ENCODE data around the gene GALNT13. TPM values are rescaled to one million over a fixed set of nuclear protein-coding genes. Genes with fewer than 3 reads are reported as not detected.
"Not testable (repeated sequence)": the region's sequence is repeated elsewhere in the genome, so short reads cannot be mapped to it uniquely, and the experiment has no call there.

Gene GALNT13
- total RNA-seq, 2 experiments from 2014 or later = 0.26 to 0.64 TPM

- POLR2A ChIA-PET = no interaction called here
- H3K36me3 Mint-ChIP-seq = no peaks in the 10 kb centered on the region
- peak overlapping the region; percentile 39 for H3K4me3 Mint-ChIP-seq
- ATAC-seq (ENCODE audit: low read depth) (no peak), DNase-seq (no peak)
- H3K27ac Mint-ChIP-seq = no peak overlapping the region
- H3K4me1 Mint-ChIP-seq = peaks cover 6% of the 10 kb centered on the region
- H3K27me3 Mint-ChIP-seq = no peaks in the 10 kb centered on the region
- no peaks in the 10 kb centered on the region for H3K9me3 Mint-ChIP-seq
Observed at GRCh38 chr2:154455866-154456265, 584.1 kb downstream of the GALNT13 start.

GRCh38 chr2:154457286-154457685 lies 585.6 kb downstream of the GALNT13 start:
- no peaks in the 10 kb centered on the region for H3K9me3 Mint-ChIP-seq
- no peak overlapping the region for H3K4me3 Mint-ChIP-seq
- H3K27me3 Mint-ChIP-seq = no peaks in the 10 kb centered on the region
- no peaks in the 10 kb centered on the region for H3K36me3 Mint-ChIP-seq
- POLR2A ChIA-PET = no interaction called here
- peaks cover 6% of the 10 kb centered on the region for H3K4me1 Mint-ChIP-seq
- H3K27ac Mint-ChIP-seq = no peak overlapping the region
- ATAC-seq (ENCODE audit: low read depth) = no peak
- no peak for DNase-seq

- Mint-ChIP-seq H3K4me1 (peaks cover 1% of the 10 kb centered on the region), H3K27me3 (no peaks in the 10 kb centered on the region), H3K27ac (no peak overlapping the region), H3K4me3 (no peak overlapping the region), H3K9me3 (no peaks in the 10 kb centered on the region), H3K36me3 (no peaks in the 10 kb centered on the region)
- DNase-seq = no peak
- POLR2A ChIA-PET = no interaction called here
- ATAC-seq (ENCODE audit: low read depth) = no peak
Observed at GRCh38 chr2:154459286-154459685, 587.6 kb downstream of the GALNT13 start.

GRCh38 chr2:154462634-154463033 lies 590.9 kb downstream of the GALNT13 start:
- no peak overlapping the region for H3K4me3 Mint-ChIP-seq
- no peaks in the 10 kb centered on the region for H3K4me1 Mint-ChIP-seq
- no peaks in the 10 kb centered on the region for H3K9me3 Mint-ChIP-seq
- H3K27me3 Mint-ChIP-seq = no peaks in the 10 kb centered on the region
- H3K36me3 Mint-ChIP-seq = no peaks in the 10 kb centered on the region
- DNase-seq = no peak
- ATAC-seq (ENCODE audit: low read depth) = no peak
- POLR2A ChIA-PET = no interaction called here
- H3K27ac Mint-ChIP-seq = no peak overlapping the region

- DNase-seq (no peak), ATAC-seq (ENCODE audit: low read depth) (no peak)
- Mint-ChIP-seq H3K4me1 (no peaks in the 10 kb centered on the region), H3K9me3 (peaks cover 1% of the 10 kb centered on the region), H3K36me3 (no peaks in the 10 kb centered on the region), H3K4me3 (no peak overlapping the region), H3K27me3 (no peaks in the 10 kb centered on the region), H3K27ac (no peak overlapping the region)
- POLR2A ChIA-PET = no interaction called here
Observed at GRCh38 chr2:154466226-154466625, 594.5 kb downstream of the GALNT13 start.

GRCh38 chr2:154470376-154470775 lies 598.7 kb downstream of the GALNT13 start:
- DNase-seq = no peak
- POLR2A ChIA-PET = no interaction called here
- ATAC-seq (ENCODE audit: low read depth) = no peak

DNA sequence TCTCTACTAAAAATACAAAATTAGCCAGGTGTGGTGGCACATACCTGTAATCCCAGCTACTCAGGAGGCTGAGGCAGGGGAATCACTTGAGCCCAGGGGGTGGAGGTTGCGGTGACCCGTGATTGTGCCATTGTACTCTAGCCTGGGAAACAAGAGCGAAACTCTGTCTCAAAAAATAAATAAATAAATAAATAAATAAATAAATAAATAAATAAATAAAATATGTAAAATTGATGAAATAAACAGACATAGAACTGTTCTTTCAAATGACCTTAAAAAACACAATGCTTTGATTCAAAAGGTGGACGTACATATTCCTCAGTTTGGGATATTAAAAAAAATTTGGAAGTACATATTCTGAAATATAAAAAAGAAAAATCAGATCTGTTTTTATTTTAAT lies 599.8 kb downstream of the GALNT13 start:
- not testable (repeated sequence) for H3K27ac Mint-ChIP-seq; ATAC-seq (ENCODE audit: low read depth); H3K4me1 Mint-ChIP-seq

More at GRCh38 chr2:154470376-154470775, 598.7 kb downstream of the GALNT13 start:
- Mint-ChIP-seq H3K27me3 (no peaks in the 10 kb centered on the region), H3K27ac (no peak overlapping the region), H3K9me3 (peaks cover 1% of the 10 kb centered on the region), H3K36me3 (no peaks in the 10 kb centered on the region), H3K4me1 (no peaks in the 10 kb centered on the region), H3K4me3 (no peak overlapping the region)

GRCh38 chr2:154477319-154477718 lies 605.6 kb downstream of the GALNT13 start:
- POLR2A ChIA-PET = no interaction called here
- no peaks in the 10 kb centered on the region for H3K4me1 Mint-ChIP-seq
- H3K27ac Mint-ChIP-seq = no peak overlapping the region
- H3K9me3 Mint-ChIP-seq = no peaks in the 10 kb centered on the region
- ATAC-seq (ENCODE audit: low read depth) (no peak), DNase-seq (no peak)
- H3K4me3 Mint-ChIP-seq = no peak overlapping the region
- H3K27me3 Mint-ChIP-seq = no peaks in the 10 kb centered on the region
- H3K36me3 Mint-ChIP-seq = no peaks in the 10 kb centered on the region

More for the DNA sequence above, 599.8 kb downstream of the GALNT13 start:
- POLR2A ChIA-PET, DNase-seq, H3K9me3 Mint-ChIP-seq, H3K4me3 Mint-ChIP-seq, H3K27me3 Mint-ChIP-seq, H3K36me3 Mint-ChIP-seq: not testable (repeated sequence)

GRCh38 chr2:154480521-154480920 lies 608.8 kb downstream of the GALNT13 start:
- no peaks in the 10 kb centered on the region for H3K36me3 Mint-ChIP-seq
- no peaks in the 10 kb centered on the region for H3K4me1 Mint-ChIP-seq
- DNase-seq (no peak), ATAC-seq (ENCODE audit: low read depth) (no peak)
- no peak overlapping the region for H3K4me3 Mint-ChIP-seq
- H3K9me3 Mint-ChIP-seq = no peaks in the 10 kb centered on the region
- no peak overlapping the region for H3K27ac Mint-ChIP-seq
- POLR2A ChIA-PET = no interaction called here
- H3K27me3 Mint-ChIP-seq = no peaks in the 10 kb centered on the region

DNA sequence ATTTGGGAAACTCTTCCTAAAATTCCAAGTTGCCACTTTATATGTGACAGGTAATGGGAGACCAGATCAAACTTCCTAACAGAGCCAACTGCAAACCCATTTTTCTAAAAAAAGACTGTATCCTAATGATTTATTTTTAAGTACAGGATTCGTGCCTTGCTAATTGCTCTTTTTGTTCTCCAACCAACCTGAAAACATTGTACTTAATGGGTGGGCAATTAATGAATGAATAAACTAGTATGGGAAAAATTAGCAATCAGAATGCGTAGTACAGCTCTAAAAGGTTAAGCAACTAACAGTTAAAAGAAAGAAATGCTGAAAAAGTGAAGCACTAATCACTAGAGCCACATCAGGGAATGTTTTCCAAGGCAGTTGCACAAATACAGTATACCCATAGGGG lies 609.6 kb downstream of the GALNT13 start:
- H3K9me3 Mint-ChIP-seq = no peaks in the 10 kb centered on the region
- DNase-seq = no peak
- H3K4me1 Mint-ChIP-seq = no peaks in the 10 kb centered on the region
- H3K27ac Mint-ChIP-seq = no peak overlapping the region
- POLR2A ChIA-PET = no interaction called here
- ATAC-seq (ENCODE audit: low read depth) = no peak
- no peak overlapping the region for H3K4me3 Mint-ChIP-seq
- no peaks in the 10 kb centered on the region for H3K27me3 Mint-ChIP-seq
- H3K36me3 Mint-ChIP-seq = no peaks in the 10 kb centered on the region

DNA sequence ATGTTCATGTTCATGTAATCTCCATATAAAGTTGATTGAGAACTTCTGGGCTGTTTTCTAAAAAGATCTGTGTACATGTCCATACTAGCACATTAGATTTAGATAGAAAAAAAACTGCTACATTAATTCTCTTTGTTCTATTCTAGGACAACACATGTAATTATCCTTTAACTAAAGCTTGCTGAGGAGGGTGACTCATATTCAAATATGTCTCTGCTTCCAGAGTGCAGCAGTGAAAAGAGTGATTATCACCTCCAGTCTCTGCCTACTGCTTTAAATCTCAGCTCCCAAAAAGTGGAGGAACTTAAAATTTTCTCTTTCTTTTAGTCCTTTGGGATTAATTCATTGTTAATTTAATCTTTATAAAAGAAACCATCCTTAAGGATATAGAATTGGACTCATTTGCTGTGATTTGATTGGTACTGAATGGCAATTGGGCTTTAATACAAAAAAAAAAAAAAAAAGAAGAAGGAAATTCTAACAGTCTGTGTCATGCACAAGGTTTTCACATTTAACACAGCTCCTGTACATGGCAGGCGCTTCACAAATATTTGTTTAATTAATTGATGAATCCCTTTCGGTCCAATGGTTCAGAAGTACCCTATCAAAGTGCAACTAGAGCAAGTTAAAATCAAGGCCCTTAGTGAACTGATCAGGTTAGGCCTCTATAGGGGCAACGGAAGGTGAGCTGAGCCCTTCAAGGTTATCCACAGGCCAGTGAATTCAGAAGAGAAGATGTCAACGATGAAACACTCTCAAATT lies 612.8 kb downstream of the GALNT13 start:
- H3K27ac Mint-ChIP-seq = no peak overlapping the region
- ATAC-seq (ENCODE audit: low read depth) = no peak
- DNase-seq = no peak
- no peaks in the 10 kb centered on the region for H3K4me1 Mint-ChIP-seq
- no peak overlapping the region for H3K4me3 Mint-ChIP-seq
- H3K9me3 Mint-ChIP-seq = no peaks in the 10 kb centered on the region
- H3K36me3 Mint-ChIP-seq = no peaks in the 10 kb centered on the region
- POLR2A ChIA-PET = no interaction called here
- H3K27me3 Mint-ChIP-seq = no peaks in the 10 kb centered on the region

- Mint-ChIP-seq H3K27me3 (no peaks in the 10 kb centered on the region), H3K36me3 (no peaks in the 10 kb centered on the region), H3K27ac (no peak overlapping the region), H3K4me3 (no peak overlapping the region), H3K4me1 (no peaks in the 10 kb centered on the region), H3K9me3 (peaks cover 1% of the 10 kb centered on the region)
- DNase-seq (no peak), ATAC-seq (ENCODE audit: low read depth) (no peak)
- POLR2A ChIA-PET = no interaction called here
Observed at GRCh38 chr2:154488801-154489200, 617.1 kb downstream of the GALNT13 start.

DNA sequence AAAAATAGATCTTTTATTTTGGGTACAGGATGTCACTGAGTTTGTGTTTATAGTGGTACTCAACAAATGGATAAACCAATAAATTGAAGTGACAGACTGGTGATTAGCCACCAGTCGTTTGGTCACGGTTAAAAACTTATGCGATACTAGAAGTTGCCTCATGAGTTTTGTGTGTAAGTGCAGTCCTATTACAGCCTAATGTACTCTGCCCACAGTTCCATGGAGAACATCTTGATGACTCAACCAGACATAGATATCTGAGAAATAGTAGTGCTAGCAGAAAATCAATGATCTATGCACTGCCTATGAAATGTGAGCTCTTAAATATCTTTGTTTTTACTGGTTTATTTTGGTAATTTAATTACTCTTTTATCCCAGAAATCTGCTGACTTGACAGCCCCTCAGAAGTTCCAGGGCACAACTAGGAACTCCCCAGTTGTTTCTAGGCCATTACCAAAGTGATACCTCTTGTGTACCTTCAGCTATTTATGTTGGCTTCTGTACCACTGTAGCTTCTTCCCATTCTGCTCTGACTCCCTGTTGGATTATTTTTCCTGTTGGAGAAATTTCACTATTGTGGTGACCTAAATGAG lies 617.6 kb downstream of the GALNT13 start:
- POLR2A ChIA-PET = no interaction called here
- peaks cover 1% of the 10 kb centered on the region for H3K9me3 Mint-ChIP-seq
- H3K4me1 Mint-ChIP-seq = no peaks in the 10 kb centered on the region
- no peaks in the 10 kb centered on the region for H3K36me3 Mint-ChIP-seq
- no peak for DNase-seq
- no peaks in the 10 kb centered on the region for H3K27me3 Mint-ChIP-seq
- no peak overlapping the region for H3K4me3 Mint-ChIP-seq
- no peak overlapping the region for H3K27ac Mint-ChIP-seq
- no peak for ATAC-seq (ENCODE audit: low read depth)

DNA sequence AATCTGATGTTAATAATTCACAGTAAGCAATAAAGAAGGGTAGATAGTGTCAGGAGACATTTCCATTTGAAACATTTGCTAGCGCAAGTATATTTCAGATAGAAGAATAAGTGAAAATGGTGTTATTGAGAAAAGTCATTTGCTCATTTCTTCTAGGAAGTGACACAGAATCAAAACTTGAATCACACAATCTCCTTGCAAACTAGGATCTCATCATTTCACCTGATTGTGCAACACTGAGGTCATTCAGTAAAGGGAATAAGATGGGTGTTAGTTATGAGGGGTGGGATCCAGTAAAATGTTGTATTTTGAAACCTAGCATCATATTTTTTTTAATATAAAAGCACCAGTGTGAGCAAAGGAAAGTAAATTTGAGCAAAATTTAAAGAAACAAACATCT lies 618.8 kb downstream of the GALNT13 start:
- Mint-ChIP-seq H3K36me3 (no peaks in the 10 kb centered on the region), H3K4me3 (no peak overlapping the region), H3K4me1 (no peaks in the 10 kb centered on the region), H3K27ac (no peak overlapping the region), H3K27me3 (no peaks in the 10 kb centered on the region), H3K9me3 (peaks cover 1% of the 10 kb centered on the region)
- POLR2A ChIA-PET = no interaction called here
- DNase-seq (no peak), ATAC-seq (ENCODE audit: low read depth) (no peak)
